SHP77 treated with DMSO at 0.1 percent for 48 hours (cell line): ENCODE data around the gene ZFAND2A.

Experiments used
- DNase-seq: peaks from one replicate; lab custom pipeline; 2025; lab: John Stamatoyannopoulos, UW

The ZFAND2A gene

GRCh38 chr7:1106793-1107421 is 53.1 kb downstream of the ZFAND2A start:
- DNase-seq = no peak

GRCh38 chr7:1106063-1106792 is 53.8 kb downstream of the ZFAND2A start:
- peak; percentile 12 for DNase-seq

GRCh38 chr7:1105189-1105588 is 54.8 kb downstream of the ZFAND2A start:
- DNase-seq = no peak

GRCh38 chr7:1104516-1105179 is 55.3 kb downstream of the ZFAND2A start:
- no peak for DNase-seq

- DNase-seq = no peak
Measured at GRCh38 chr7:1103789-1104515, 56.0 kb downstream of the ZFAND2A start.

DNA sequence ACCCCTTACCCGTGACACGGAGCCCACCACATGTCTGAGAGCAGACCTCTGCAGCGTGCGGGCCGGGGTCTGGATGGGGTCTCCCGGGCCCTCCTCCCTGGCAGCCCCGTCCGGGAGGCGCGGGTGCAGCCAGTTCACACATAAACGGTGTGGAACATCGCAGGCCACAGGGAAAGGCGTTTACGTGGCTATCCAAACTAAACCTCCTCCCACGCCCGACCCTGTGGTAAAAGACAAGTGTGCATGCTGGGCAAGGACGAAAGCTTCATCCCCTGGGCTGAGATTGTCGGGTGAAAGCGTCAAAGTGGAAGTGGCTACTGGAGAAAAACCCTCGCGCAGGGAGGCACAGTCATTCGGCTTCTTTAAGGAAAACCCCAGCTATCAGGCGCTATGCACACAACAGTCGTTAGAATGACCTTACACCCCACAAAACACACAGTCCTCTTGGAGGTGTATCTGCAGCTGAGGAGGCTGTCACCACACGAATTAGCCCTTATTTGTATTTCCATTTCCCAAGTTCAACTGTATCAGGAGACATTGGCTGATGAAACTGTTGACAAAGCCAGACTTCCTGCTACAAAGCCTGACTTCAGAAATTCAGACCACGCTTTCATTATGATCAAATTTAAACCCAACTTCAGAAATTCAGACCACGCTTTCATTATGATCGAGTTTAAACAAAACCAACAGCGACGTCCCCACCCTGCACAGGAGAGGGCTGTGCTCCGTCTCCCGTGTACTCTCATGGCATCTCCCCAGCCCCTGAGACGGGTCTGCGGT is 56.8 kb downstream of the ZFAND2A start:
- DNase-seq = no peak
